Stomach (tissue), 9 donors: Measurements from ENCODE around the gene PLD3. TPM values are rescaled to one million over a fixed set of nuclear protein-coding genes. Genes with fewer than 3 reads are reported as not detected.

ENCODE experiments used
- DNase-seq, 2 donors: peaks; one replicate each; pipeline versions ENCODE4 v3.0.0 to v3.0.0-alpha.2; 2013 to 2019
- H3K27ac ChIP-seq, 5 donors: fragments of 200-600 bp in 4 of 5; sonication (generic) in 4 of 5; one replicate each; pipeline ENCODE4 v1.5.1; 2013 to 2019; ENCODE audit warnings: mild to moderate bottlenecking in 1 of 5, moderate library complexity in 1 of 5
- H3K27me3 ChIP-seq, 3 donors: fragments of 200-600 bp; sonication (generic); one replicate each; pipeline ENCODE4 v1.5.1; 2017 to 2019; ENCODE audit warnings: mixed run types in 1 of 3
- H3K36me3 ChIP-seq, 4 donors: fragments of 200-600 bp; sonication (generic); 1 replicate in 3 of 4; 2 replicates in 1 of 4; pipeline ENCODE4 v1.5.1; 2016 to 2019
- H3K4me1 ChIP-seq, 4 donors: fragments of 200-600 bp; sonication (generic); one replicate each; pipeline ENCODE4 v1.5.1; 2016 to 2019
- H3K4me3 ChIP-seq, 4 donors: fragments of 200-600 bp; sonication (generic) in 3 of 4; one replicate each; pipeline ENCODE4 v1.5.1; 2016 to 2019; ENCODE audit warnings: mild to moderate bottlenecking in 1 of 4
- H3K9me3 ChIP-seq, 4 donors: fragments of 200-600 bp; sonication (generic); one replicate each; pipeline ENCODE4 v1.5.1; 2016 to 2019
- CTCF ChIP-seq, 7 experiments: fragments of 450-650 bp in 4 of 7; fragments of 200-600 bp in 3 of 7; sonication (generic) in 3 of 7; IDR thresholded peaks; one replicate each; pipeline ENCODE4 v1.5.1; 2016 to 2019; ENCODE audit warnings: antibody characterized with exemption in 7 of 7, control low read depth in 2 of 7, mild to moderate bottlenecking in 1 of 7
- EP300 ChIP-seq: sonication (generic); formaldehyde crosslinking; IDR thresholded peaks from one replicate; pipeline ENCODE4 v1.6.1; 2017; ENCODE audit warnings: antibody characterized with exemption
- POLR2A ChIP-seq, 4 donors: fragments of 450-650 bp; IDR thresholded peaks; one replicate each; pipeline ENCODE4 v1.6.1; 2016; ENCODE audit warnings: antibody characterized with exemption in 4 of 4, control low read depth in 2 of 4, mild to moderate bottlenecking in 1 of 4, moderate library complexity in 1 of 4
- POLR2AphosphoS5 ChIP-seq, 3 donors: sonication (generic); formaldehyde crosslinking; IDR thresholded peaks; one replicate each; pipeline ENCODE4 v1.6.1; 2016; ENCODE audit warnings: antibody characterized with exemption in 3 of 3
- WGBS, 5 donors: extraction: QIAGEN DNeasy Blood & Tissue Kit in 3 of 5; methylation state at CpG; one replicate each; pipeline versions ENCODE4 v1.1.5 to v1.1.7; 2013 to 2018; 5-methylcytosine and 5-hydroxymethylcytosine counted together
- intact Hi-C: fragments of 100-400 bp; cut with DNase I; formaldehyde crosslinking; loops from one replicate; pipeline ENCODE4 v1.15.1; 2023; ENCODE audit warnings: low total_unique reads
- polyA plus RNA-seq, 3 donors: library from polyadenylated mRNA; stranded (reverse); fragments of 200-250 nt; gene quantifications; one replicate each; pipeline ENCODE4 v1.2.3, GENCODE V29; 2013
- total RNA-seq, 5 donors: library from RNA; depleted of rRNA; stranded (reverse); fragments of >200 nt; gene quantifications; one replicate each; pipeline versions ENCODE4 v1.1.0 to v1.2.3, GENCODE V29; 2014 to 2016
- donor health status: healthy with polysubstance abuse.
- donor health status: Bipolar disorder and iron deficiency.
- donor health status: healthy.

The PLD3 gene
- total and polyA plus RNA-seq, 8 donors = 58.8 to 273 (median 145) TPM

- Histone ChIP-seq H3K4me3 (no peak overlapping the region), H3K27me3 (no peaks in the 10 kb centered on the region), H3K9me3 (no peaks in the 10 kb centered on the region), H3K36me3 (peaks cover 13 to 48% (median 44%) of the 10 kb centered on the region in 4 donors), H3K4me1 (no peaks in the 10 kb centered on the region), H3K27ac (no peak overlapping the region)
- intact Hi-C loops = no loop called here
- no peak for DNase-seq
- no peak for TF ChIP-seq POLR2AphosphoS5 (IDR thresholded peaks at IDR 0.05)
- TF ChIP-seq POLR2A (IDR thresholded peaks at IDR 0.05) = no peak
- TF ChIP-seq EP300 = no peak
- no peak for TF ChIP-seq CTCF (IDR thresholded peaks at IDR 0.05)
- 58 to 87% (median 78%) methylated on average over 3 of the region's 3 CpGs for WGBS, 5 donors
Measured at GRCh38 chr19:40381321-40381720, 32.8 kb downstream of the PLD3 start.

DNA sequence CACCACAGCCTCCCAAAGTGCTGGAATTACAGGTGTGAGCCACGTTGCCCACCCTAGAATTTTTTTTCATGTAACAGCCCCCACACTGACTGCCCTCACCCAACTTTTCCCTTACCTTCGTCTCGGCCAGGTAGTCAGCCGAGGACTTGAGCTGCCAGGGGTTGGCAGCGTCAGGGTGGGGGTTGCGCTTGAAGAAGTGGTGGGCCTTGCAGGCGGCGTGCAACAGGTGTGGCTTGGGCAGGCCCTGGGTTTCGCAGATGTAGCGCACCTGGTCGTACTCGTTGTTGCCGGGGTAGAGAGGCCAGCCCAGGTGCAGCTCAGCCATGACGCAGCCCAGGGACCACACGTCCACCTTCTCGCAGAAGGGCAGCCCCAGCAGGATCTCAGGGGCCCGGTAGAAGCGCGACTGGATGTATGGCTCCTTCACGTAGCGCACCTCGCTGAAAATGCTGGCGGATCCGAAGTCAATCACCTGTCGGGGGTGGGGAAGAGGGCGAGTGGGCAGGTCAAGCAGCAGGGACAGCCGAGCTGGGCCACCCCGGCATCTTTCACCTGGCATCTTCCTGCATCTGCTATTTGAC is 35.3 kb downstream of the PLD3 start:
- Histone ChIP-seq H3K4me3 (no peak overlapping the region), H3K4me1 (no peaks in the 10 kb centered on the region), H3K36me3 (peaks cover 0 to 25% (median 22%) of the 10 kb centered on the region in 4 donors), H3K9me3 (no peaks in the 10 kb centered on the region), H3K27ac (no peak overlapping the region), H3K27me3 (no peaks in the 10 kb centered on the region)
- DNase-seq = no peak
- 72 to 83% (median 81%) methylated on average over 25 to 28 of the region's 28 CpGs for WGBS, 5 donors
- TF ChIP-seq EP300 = no peak
- TF ChIP-seq POLR2AphosphoS5 (IDR thresholded peaks at IDR 0.05) = no peak
- TF ChIP-seq CTCF (IDR thresholded peaks at IDR 0.05) = no peak
- no peak for TF ChIP-seq POLR2A (IDR thresholded peaks at IDR 0.05)
- intact Hi-C loops = no loop called here

- DNase-seq = no peak
- TF ChIP-seq POLR2AphosphoS5 (IDR thresholded peaks at IDR 0.05) (no peak), EP300 (no peak), CTCF (IDR thresholded peaks at IDR 0.05) (no peak), POLR2A (IDR thresholded peaks at IDR 0.05) (no peak)
Measured at GRCh38 chr19:40387155-40387554, 38.7 kb downstream of the PLD3 start.

GRCh38 chr19:40388481-40388880 is 40.0 kb downstream of the PLD3 start:
- Histone ChIP-seq H3K4me1 (peaks cover 0 to 8% (median 0%) of the 10 kb centered on the region in 4 donors), H3K27me3 (no peaks in the 10 kb centered on the region), H3K27ac (no peak overlapping the region), H3K36me3 (no peaks in the 10 kb centered on the region), H3K4me3 (no peak overlapping the region), H3K9me3 (no peaks in the 10 kb centered on the region)
- DNase-seq = no peak
- TF ChIP-seq CTCF (IDR thresholded peaks at IDR 0.05) = no peak
- intact Hi-C loops = no loop called here
- 67 to 79% (median 74%) methylated on average over 2 to 3 of the region's 3 CpGs for WGBS, 5 donors

More at GRCh38 chr19:40387155-40387554, 38.7 kb downstream of the PLD3 start:
- no peaks in the 10 kb centered on the region for H3K27me3 ChIP-seq
- 88 to 94% (median 93%) methylated on average over 10 of the region's 10 CpGs for WGBS, 5 donors
- intact Hi-C loops = no loop called here
- no peaks in the 10 kb centered on the region for H3K36me3 ChIP-seq
- H3K9me3 ChIP-seq = no peaks in the 10 kb centered on the region
- no peak overlapping the region for H3K4me3 ChIP-seq
- no peaks in the 10 kb centered on the region for H3K4me1 ChIP-seq
- no peak overlapping the region for H3K27ac ChIP-seq
